PC-9 (cell line): Measurements from ENCODE around the gene FBXO28. TPM values are rescaled to one million over a fixed set of nuclear protein-coding genes. Genes with fewer than 3 reads are reported as not detected.

Experiments
- BruUV-seq: library from RNA; stranded (reverse); fragments of 400-500 nt; replicated peaks from 2 replicates; lab custom pipeline; 2021; lab: Mats Ljungman, UMichigan
- CTCF ChIA-PET: fragments of 300-600 bp; sonication (Branson Sonifier 250); formaldehyde crosslinking; loops from one replicate; lab custom pipeline; 2022; ENCODE audit warnings: antibody characterized with exemption; lab: Charles Lee
- POLR2A ChIA-PET: fragments of 300-600 bp; sonication (Branson Sonifier 250); formaldehyde crosslinking; loops from one replicate; lab custom pipeline; 2022; ENCODE audit warnings: antibody characterized with exemption; ENCODE audit not compliant: unreplicated experiment; lab: Charles Lee
- DNase-seq, 2 experiments: peaks; one replicate each; pipeline versions ENCODE4 v3.0.0 to v3.0.0-alpha.2; 2015 to 2022; ENCODE audit warnings: mixed read lengths in 1 of 2
- H2AFZ ChIP-seq: fragments of 200-600 bp; sonication (generic); 2 replicates; pipeline ENCODE4 v1.8.1; 2017; ENCODE audit warnings: antibody characterized with exemption
- H3F3A ChIP-seq: fragments of 200-600 bp; sonication (generic); 2 replicates; pipeline ENCODE4 v1.8.1; 2017; ENCODE audit warnings: antibody characterized with exemption, mild to moderate bottlenecking, low read depth; ENCODE audit not compliant: insufficient read depth
- H3K27ac ChIP-seq: fragments of 200-600 bp; sonication (generic); 2 replicates; pipeline ENCODE4 v1.6.1; 2016; ENCODE audit warnings: mixed run types
- H3K27me3 ChIP-seq: fragments of 200-600 bp; sonication (generic); 2 replicates; pipeline ENCODE4 v1.6.1; 2016; ENCODE audit warnings: low read depth, mixed run types; ENCODE audit not compliant: insufficient read depth
- H3K36me3 ChIP-seq: fragments of 200-600 bp; sonication (generic); 2 replicates; pipeline ENCODE4 v1.6.1; 2016; ENCODE audit warnings: low read depth, mixed run types
- H3K4me1 ChIP-seq: fragments of 200-600 bp; sonication (generic); replicated peaks from 2 replicates; pipeline ENCODE4 v1.6.1; 2016; ENCODE audit warnings: mixed run types; ENCODE audit not compliant: insufficient read depth
- H3K4me2 ChIP-seq: fragments of 200-600 bp; sonication (generic); 2 replicates; pipeline ENCODE4 v1.6.1; 2017; ENCODE audit warnings: mixed run types
- H3K4me3 ChIP-seq: fragments of 200-600 bp; sonication (generic); 2 replicates; pipeline ENCODE4 v1.6.1; 2016; ENCODE audit warnings: mixed run types
- H3K79me2 ChIP-seq: fragments of 200-600 bp; sonication (generic); 2 replicates; pipeline ENCODE4 v1.6.1; 2017; ENCODE audit warnings: low read depth, mixed run types
- H3K9me2 ChIP-seq: fragments of 200-600 bp; sonication (generic); 2 replicates; pipeline ENCODE4 v1.8.1; 2017; ENCODE audit warnings: mild to moderate bottlenecking; ENCODE audit not compliant: insufficient read depth
- H3K9me3 ChIP-seq: fragments of 200-600 bp; sonication (generic); 2 replicates; pipeline ENCODE4 v1.8.1; 2016; ENCODE audit warnings: low read depth; ENCODE audit not compliant: insufficient read depth
- H4K20me1 ChIP-seq: fragments of 200-600 bp; sonication (generic); 2 replicates; pipeline ENCODE4 v1.8.1; 2017; ENCODE audit not compliant: insufficient read depth
- CTCF ChIP-seq: fragments of 200-600 bp; sonication (generic); conservative IDR thresholded peaks from 2 replicates; pipeline ENCODE4 v1.6.1; 2017; ENCODE audit warnings: mixed run types, antibody characterized with exemption, mild to moderate bottlenecking, moderate library complexity
- EZH2 ChIP-seq: fragments of 200-600 bp; sonication (generic); IDR thresholded peaks from 2 replicates; pipeline ENCODE4 v1.8.0; 2017; ENCODE audit warnings: antibody characterized with exemption, low read depth
- intact Hi-C: fragments of 100-400 bp; cut with micrococcal nuclease; formaldehyde crosslinking; loops from one replicate; pipeline ENCODE4 v1.10.0; 2022; ENCODE audit not compliant: unreplicated experiment
- total RNA-seq: library from RNA; stranded (reverse); gene quantifications from 2 replicates; pipeline ENCODE4 v1.2.3, GENCODE V29; 2021

The FBXO28 gene
- total RNA-seq, 1 experiment from 2014 or later = 48.1 TPM

GRCh38 chr1:224177356-224177999 lies 63.6 kb downstream of the FBXO28 start:
- no TSS peak for BruUV-seq

GRCh38 chr1:224178894-224179293 lies 65.0 kb downstream of the FBXO28 start:
- TF ChIP-seq EZH2 (no peak), CTCF (no peak)
- H4K20me1 ChIP-seq = no peaks in the 10 kb centered on the region
- H3K9me2 ChIP-seq = no peaks in the 10 kb centered on the region
- no TSS peak for BruUV-seq
- no peaks in the 10 kb centered on the region for H3K36me3 ChIP-seq
- H3K27me3 ChIP-seq = no peaks in the 10 kb centered on the region
- H3F3A ChIP-seq = peaks cover 23% of the 10 kb centered on the region
- ChIA-PET CTCF (interaction anchor here (0.7 kb wide), 1 partner anchor 24 kb away, joined by 4 read pairs; no protein-coding TSS in a partner anchor), POLR2A (no interaction called here)
- no peak overlapping the region for H3K27ac ChIP-seq
- intact Hi-C loops = no loop called here
- H3K4me3 ChIP-seq = no peak overlapping the region
- H3K4me1 ChIP-seq = peaks cover 9% of the 10 kb centered on the region
- DNase-seq = no peak
- H3K9me3 ChIP-seq = no peaks in the 10 kb centered on the region
- no peak overlapping the region for H2AFZ ChIP-seq
- H3K4me2 ChIP-seq = no peak overlapping the region
- H3K79me2 ChIP-seq = peaks cover 2% of the 10 kb centered on the region; the same call in 1 of the 2 replicates

More at GRCh38 chr1:224177356-224177999, 63.6 kb downstream of the FBXO28 start:
- Histone ChIP-seq H2AFZ (no peak overlapping the region), H3K36me3 (no peaks in the 10 kb centered on the region), H3K4me1 (peaks cover 9% of the 10 kb centered on the region), H3K4me2 (no peak overlapping the region), H3K9me2 (no peaks in the 10 kb centered on the region), H3K9me3 (no peaks in the 10 kb centered on the region), H3K27me3 (no peaks in the 10 kb centered on the region), H3K79me2 (no peaks in the 10 kb centered on the region), H4K20me1 (no peaks in the 10 kb centered on the region), H3K4me3 (no peak overlapping the region), H3F3A (peaks cover 17% of the 10 kb centered on the region), H3K27ac (no peak overlapping the region)
- POLR2A ChIA-PET = no interaction called here
- intact Hi-C loops = no loop called here
- DNase-seq = no peak
- CTCF ChIA-PET = interaction anchor here (0.6 to 0.7 kb wide), 4 partner anchors 11 to 152 kb away, joined by 3 to 6 read pairs (median 4); partner anchors contain the start of gene NVL
- TF ChIP-seq CTCF (no peak), EZH2 (no peak)

- Histone ChIP-seq H3K79me2 (peaks cover 10% of the 10 kb centered on the region; the same call in 1 of the 2 replicates), H4K20me1 (no peaks in the 10 kb centered on the region), H3K27me3 (no peaks in the 10 kb centered on the region), H3K9me3 (no peaks in the 10 kb centered on the region), H3K36me3 (no peaks in the 10 kb centered on the region), H3K27ac (no peak overlapping the region), H3K4me2 (no peak overlapping the region), H3K4me1 (peaks cover 15% of the 10 kb centered on the region), H3F3A (peaks cover 26% of the 10 kb centered on the region), H2AFZ (no peak overlapping the region), H3K4me3 (no peak overlapping the region), H3K9me2 (no peaks in the 10 kb centered on the region)
- ChIA-PET CTCF (no interaction called here), POLR2A (no interaction called here)
- no peak for TF ChIP-seq EZH2
- TF ChIP-seq CTCF = no peak
- intact Hi-C loops = no loop called here
- DNase-seq = no peak
- BruUV-seq = no TSS peak
Measured at GRCh38 chr1:224180783-224181452, 67.0 kb downstream of the FBXO28 start.
